ENCODE results near the gene GAS7.

The GAS7 gene

DNA sequence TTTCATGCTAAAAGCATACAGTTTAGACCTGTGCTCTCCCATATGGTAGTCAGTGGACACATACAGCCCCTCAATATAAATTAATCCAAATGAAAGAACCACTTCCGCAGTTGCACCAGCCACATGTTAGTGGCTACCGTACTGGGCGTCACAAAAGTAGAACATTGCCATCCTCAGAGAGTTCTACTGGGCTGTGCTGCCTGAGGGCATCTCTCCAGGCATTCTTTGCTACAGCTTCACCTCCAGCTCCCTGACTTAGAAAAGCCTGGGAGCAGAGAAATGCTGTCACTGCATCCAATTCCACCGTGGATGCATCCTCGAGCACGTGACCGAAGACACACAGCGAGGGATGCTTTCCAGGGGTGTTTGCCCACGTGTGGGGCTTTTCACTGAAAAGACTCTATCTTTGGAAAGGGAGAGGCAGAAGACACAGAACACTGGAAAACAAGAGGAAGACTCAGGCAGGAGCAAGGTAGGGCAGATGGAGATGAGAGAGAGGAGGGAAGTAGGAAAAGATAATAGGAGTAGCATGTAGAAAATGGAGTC, 86.4 kb downstream of the GAS7 start:
- H3K18ac ChIP-seq (ENCODE audit: low read length): no peak overlapping the region
- H2BK15ac ChIP-seq (replicated peaks; ENCODE audit: low read depth): no peak overlapping the region
- H3K79me1 ChIP-seq (ENCODE audit: low read length): no peaks in the 10 kb centered on the region
- no peaks in the 10 kb centered on the region for H3K79me2 ChIP-seq (ENCODE audit: control insufficient read depth, insufficient read depth, low read length)
- H3K4ac ChIP-seq (ENCODE audit: low read depth, low read length): no peak overlapping the region
- H3K36me3 ChIP-seq (ENCODE audit: control insufficient read depth, insufficient read depth, low read length): no peaks in the 10 kb centered on the region
- H3K4me2 ChIP-seq (ENCODE audit: low read length): no peak overlapping the region
- H2BK5ac ChIP-seq (ENCODE audit: low read length): no peak overlapping the region
- no peak overlapping the region for H4K5ac ChIP-seq (ENCODE audit: low read length)
- H3K27ac ChIP-seq (ENCODE audit: low read depth, low read length): no peak overlapping the region
- H2AK5ac ChIP-seq (ENCODE audit: low read length): no peak overlapping the region
- no peak overlapping the region for H3K4me3 ChIP-seq (ENCODE audit: low read length)
- peaks cover 11% of the 10 kb centered on the region for H3K4me1 ChIP-seq (ENCODE audit: control insufficient read depth, low read depth, low read length)
- no peak overlapping the region for H2BK120ac ChIP-seq (ENCODE audit: low read depth, low read length)
- H3K9ac ChIP-seq (ENCODE audit: low read length): no peak overlapping the region
- no peak overlapping the region for H3K23ac ChIP-seq (ENCODE audit: low read length)
- no CpG with 5 or more reads among the region's 9 CpGs for WGBS (ENCODE audit: extremely low coverage, insufficient coverage, low lambda C conversion rate)
- H3K56ac ChIP-seq (ENCODE audit: low read length): no peak overlapping the region
- H3K27me3 ChIP-seq (ENCODE audit: insufficient read depth, low read length, poor library complexity): no peaks in the 10 kb centered on the region
- no peak overlapping the region for H4K8ac ChIP-seq (ENCODE audit: low read depth, low read length)
- no peak for DNase-seq

DNA sequence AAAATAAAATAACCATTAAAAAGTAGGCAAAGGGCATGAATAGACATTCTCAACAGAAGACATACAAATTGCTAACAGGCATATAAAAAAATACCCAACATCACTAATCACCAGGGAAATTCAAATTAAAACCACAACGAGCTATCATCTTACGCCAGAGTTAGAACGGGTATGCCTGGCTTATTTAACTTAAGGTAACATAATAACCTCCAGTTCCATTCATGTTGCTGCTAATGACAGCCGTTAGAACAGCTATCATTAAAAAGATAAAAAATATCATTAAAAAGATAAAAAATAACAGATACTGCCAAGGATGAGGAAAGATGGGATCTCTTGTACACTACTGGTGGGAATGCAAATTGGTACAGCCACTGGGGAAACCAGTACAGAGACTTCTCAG, 89.3 kb downstream of the GAS7 start:
- Histone ChIP-seq H4K5ac (ENCODE audit: low read length) (no peak overlapping the region), H2BK5ac (ENCODE audit: low read length) (no peak overlapping the region), H3K27ac (ENCODE audit: low read depth, low read length) (no peak overlapping the region), H3K4me3 (ENCODE audit: low read length) (no peak overlapping the region), H4K8ac (ENCODE audit: low read depth, low read length) (no peak overlapping the region), H3K27me3 (ENCODE audit: insufficient read depth, low read length, poor library complexity) (no peaks in the 10 kb centered on the region), H3K79me1 (ENCODE audit: low read length) (no peaks in the 10 kb centered on the region), H3K23ac (ENCODE audit: low read length) (no peak overlapping the region), H3K4me2 (ENCODE audit: low read length) (no peak overlapping the region), H2AK5ac (ENCODE audit: low read length) (no peak overlapping the region), H3K79me2 (ENCODE audit: control insufficient read depth, insufficient read depth, low read length) (no peaks in the 10 kb centered on the region), H3K4ac (ENCODE audit: low read depth, low read length) (no peak overlapping the region), H3K56ac (ENCODE audit: low read length) (no peak overlapping the region), H3K36me3 (ENCODE audit: control insufficient read depth, insufficient read depth, low read length) (no peaks in the 10 kb centered on the region), H3K18ac (ENCODE audit: low read length) (no peak overlapping the region), H3K4me1 (ENCODE audit: control insufficient read depth, low read depth, low read length) (no peaks in the 10 kb centered on the region), H2BK120ac (ENCODE audit: low read depth, low read length) (no peak overlapping the region), H3K9ac (ENCODE audit: low read length) (no peak overlapping the region), H2BK15ac (replicated peaks; ENCODE audit: low read depth) (no peak overlapping the region)
- no CpG with 5 or more reads among the region's 4 CpGs for WGBS (ENCODE audit: extremely low coverage, insufficient coverage, low lambda C conversion rate)
- no peak for DNase-seq

DNA sequence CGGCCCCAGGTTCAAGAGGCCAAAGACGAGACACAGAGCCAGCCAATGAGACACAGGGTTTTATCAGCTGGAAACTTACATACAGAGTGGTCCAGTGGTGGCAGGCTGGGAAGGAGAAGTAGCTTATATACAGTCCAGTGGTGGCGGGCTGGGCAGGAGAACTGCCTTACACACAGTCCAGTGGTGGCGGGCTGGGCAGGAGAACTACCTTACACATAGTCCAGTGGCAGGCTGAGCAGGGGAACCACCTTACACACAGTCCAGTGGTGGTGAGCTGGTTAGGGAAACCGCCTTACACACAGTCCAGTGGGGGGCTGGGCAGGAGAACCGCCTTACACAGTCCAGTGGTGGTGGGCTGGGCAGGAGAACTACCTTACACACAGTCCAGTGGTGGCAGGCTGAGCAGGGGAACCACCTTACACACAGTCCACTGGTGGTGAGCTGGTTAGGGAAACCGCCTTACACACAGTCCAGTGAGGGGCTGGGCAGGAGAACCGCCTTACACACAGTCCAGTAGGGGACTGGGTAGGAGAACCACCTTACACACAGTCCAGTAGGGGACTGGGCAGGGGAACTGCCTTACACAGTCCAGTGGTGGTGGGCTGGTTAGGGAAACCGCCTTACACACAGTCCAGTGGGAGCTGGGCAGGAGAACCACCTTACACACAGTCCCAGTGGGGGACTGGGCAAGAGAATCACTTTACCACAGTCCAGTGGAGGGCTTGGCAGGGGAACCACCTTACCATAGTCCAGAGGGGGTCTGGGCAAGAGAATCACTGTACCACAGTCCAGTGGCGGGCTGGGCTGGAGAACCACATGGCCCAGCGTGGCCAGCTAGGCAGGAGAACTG, 90.9 kb downstream of the GAS7 start:
- Histone ChIP-seq H3K27ac (ENCODE audit: low read depth, low read length) (no peak overlapping the region), H3K4ac (ENCODE audit: low read depth, low read length) (no peak overlapping the region)

DNA sequence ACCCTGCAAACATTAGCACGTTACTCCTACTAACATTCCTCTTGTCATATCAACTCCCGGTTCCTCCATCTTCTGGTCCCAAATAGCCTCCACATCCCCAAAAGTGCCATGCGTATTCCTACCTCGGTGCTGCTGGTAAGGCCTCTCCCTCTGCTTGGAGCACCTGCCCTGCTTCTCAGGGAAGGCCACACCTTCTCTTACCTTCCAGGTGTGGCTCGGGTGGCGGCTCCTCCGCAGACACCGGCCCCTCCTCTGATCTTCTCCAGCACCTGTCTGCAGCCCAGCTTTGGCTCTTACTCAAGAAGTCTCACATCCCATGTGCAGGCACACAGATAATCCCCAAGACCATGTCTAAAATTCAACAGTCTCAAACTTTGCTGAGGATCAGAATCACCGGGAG, 92.3 kb downstream of the GAS7 start:
- Histone ChIP-seq H3K4ac (ENCODE audit: low read depth, low read length) (no peak overlapping the region), H3K4me3 (ENCODE audit: low read length) (no peak overlapping the region), H3K36me3 (ENCODE audit: control insufficient read depth, insufficient read depth, low read length) (no peaks in the 10 kb centered on the region), H2AK5ac (ENCODE audit: low read length) (no peak overlapping the region), H4K5ac (ENCODE audit: low read length) (no peak overlapping the region), H4K8ac (ENCODE audit: low read depth, low read length) (no peak overlapping the region), H3K27me3 (ENCODE audit: insufficient read depth, low read length, poor library complexity) (no peaks in the 10 kb centered on the region), H3K23ac (ENCODE audit: low read length) (no peak overlapping the region), H3K4me2 (ENCODE audit: low read length) (no peak overlapping the region), H3K79me1 (ENCODE audit: low read length) (no peaks in the 10 kb centered on the region), H3K79me2 (ENCODE audit: control insufficient read depth, insufficient read depth, low read length) (no peaks in the 10 kb centered on the region), H3K27ac (ENCODE audit: low read depth, low read length) (no peak overlapping the region), H3K56ac (ENCODE audit: low read length) (no peak overlapping the region), H2BK5ac (ENCODE audit: low read length) (no peak overlapping the region), H2BK15ac (replicated peaks; ENCODE audit: low read depth) (no peak overlapping the region), H3K4me1 (ENCODE audit: control insufficient read depth, low read depth, low read length) (no peaks in the 10 kb centered on the region), H3K9ac (ENCODE audit: low read length) (no peak overlapping the region), H2BK120ac (ENCODE audit: low read depth, low read length) (no peak overlapping the region), H3K18ac (ENCODE audit: low read length) (no peak overlapping the region)
- no peak for DNase-seq
- WGBS (ENCODE audit: extremely low coverage, insufficient coverage, low lambda C conversion rate): no CpG with 5 or more reads among the region's 9 CpGs

More for the DNA sequence above, 90.9 kb downstream of the GAS7 start:
- Histone ChIP-seq H3K36me3 (ENCODE audit: control insufficient read depth, insufficient read depth, low read length) (no peaks in the 10 kb centered on the region), H4K8ac (ENCODE audit: low read depth, low read length) (no peak overlapping the region), H3K9ac (ENCODE audit: low read length) (no peak overlapping the region), H3K4me2 (ENCODE audit: low read length) (no peak overlapping the region), H3K56ac (ENCODE audit: low read length) (no peak overlapping the region), H3K23ac (ENCODE audit: low read length) (no peak overlapping the region), H2BK15ac (replicated peaks; ENCODE audit: low read depth) (no peak overlapping the region), H3K18ac (ENCODE audit: low read length) (no peak overlapping the region), H3K4me3 (ENCODE audit: low read length) (no peak overlapping the region), H4K5ac (ENCODE audit: low read length) (no peak overlapping the region), H2AK5ac (ENCODE audit: low read length) (no peak overlapping the region), H2BK5ac (ENCODE audit: low read length) (no peak overlapping the region), H3K4me1 (ENCODE audit: control insufficient read depth, low read depth, low read length) (no peaks in the 10 kb centered on the region), H2BK120ac (ENCODE audit: low read depth, low read length) (no peak overlapping the region), H3K27me3 (ENCODE audit: insufficient read depth, low read length, poor library complexity) (no peaks in the 10 kb centered on the region), H3K79me1 (ENCODE audit: low read length) (no peaks in the 10 kb centered on the region), H3K79me2 (ENCODE audit: control insufficient read depth, insufficient read depth, low read length) (no peaks in the 10 kb centered on the region)
- WGBS (ENCODE audit: extremely low coverage, insufficient coverage, low lambda C conversion rate): no CpG with 5 or more reads among the region's 11 CpGs
- DNase-seq: no peak

DNA sequence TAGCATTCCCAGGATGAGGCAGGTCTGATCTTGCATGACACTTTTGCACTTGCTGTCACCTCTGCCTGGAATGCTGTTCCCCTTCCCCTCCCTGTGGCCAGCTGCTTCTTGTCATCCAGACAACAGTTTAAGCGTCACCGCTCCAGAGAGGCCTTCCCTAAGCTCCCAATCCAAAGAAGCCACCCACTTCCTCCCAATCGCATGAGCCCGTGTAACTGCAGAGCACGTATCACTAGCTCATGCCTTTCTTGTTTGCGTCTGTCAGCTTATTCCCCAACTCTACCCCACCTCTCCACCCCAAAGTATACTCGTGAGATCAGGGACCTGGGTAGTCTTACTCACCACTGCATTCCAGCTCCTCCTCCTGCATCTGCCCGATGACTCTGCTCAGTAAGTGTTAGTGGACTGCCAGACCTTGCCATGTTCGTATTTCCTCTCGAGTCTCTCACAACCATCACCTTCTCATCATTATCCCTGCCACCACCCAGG, 92.8 kb downstream of the GAS7 start:
- Histone ChIP-seq H3K4me1 (ENCODE audit: control insufficient read depth, low read depth, low read length) (no peaks in the 10 kb centered on the region), H3K27me3 (ENCODE audit: insufficient read depth, low read length, poor library complexity) (no peaks in the 10 kb centered on the region), H3K4me2 (ENCODE audit: low read length) (no peak overlapping the region), H2AK5ac (ENCODE audit: low read length) (no peak overlapping the region), H3K4me3 (ENCODE audit: low read length) (no peak overlapping the region), H3K79me1 (ENCODE audit: low read length) (no peaks in the 10 kb centered on the region), H3K36me3 (ENCODE audit: control insufficient read depth, insufficient read depth, low read length) (no peaks in the 10 kb centered on the region), H4K5ac (ENCODE audit: low read length) (no peak overlapping the region), H3K9ac (ENCODE audit: low read length) (no peak overlapping the region), H2BK15ac (replicated peaks; ENCODE audit: low read depth) (no peak overlapping the region), H3K23ac (ENCODE audit: low read length) (no peak overlapping the region), H3K79me2 (ENCODE audit: control insufficient read depth, insufficient read depth, low read length) (no peaks in the 10 kb centered on the region), H2BK120ac (ENCODE audit: low read depth, low read length) (no peak overlapping the region), H3K27ac (ENCODE audit: low read depth, low read length) (no peak overlapping the region), H3K4ac (ENCODE audit: low read depth, low read length) (no peak overlapping the region), H3K56ac (ENCODE audit: low read length) (peak overlapping the region; percentile 0), H4K8ac (ENCODE audit: low read depth, low read length) (no peak overlapping the region), H3K18ac (ENCODE audit: low read length) (no peak overlapping the region), H2BK5ac (ENCODE audit: low read length) (no peak overlapping the region)
- DNase-seq: peak; percentile 71
- WGBS (ENCODE audit: extremely low coverage, insufficient coverage, low lambda C conversion rate): no CpG with 5 or more reads among the region's 10 CpGs

All from mesendoderm (in vitro differentiated cells).